Keratinocyte (primary cell): ENCODE data around the gene ARHGAP10. TPM values are rescaled to one million over a fixed set of nuclear protein-coding genes. Genes with fewer than 3 reads are reported as not detected.

Experiments used
- DNase-seq: peaks from one replicate; pipeline ENCODE4 v3.0.0-alpha.2; 2011; ENCODE audit warnings: low read depth, missing footprints, low spot score
- FAIRE-seq: peaks from 2 replicates; lab custom pipeline; 2011; peaks lifted over from hg19 to GRCh38; lab: Jason Lieb, UNC
- H2AFZ ChIP-seq: 2 replicates; pipeline ENCODE4 v1.6.0; 2012; ENCODE audit warnings: low read length, control low read depth, inconsistent platforms; ENCODE audit not compliant: control insufficient read depth
- H3K27ac ChIP-seq: 2 replicates; pipeline ENCODE4 v1.5.1; 2011; ENCODE audit warnings: low read length; ENCODE audit not compliant: control insufficient read depth, insufficient read depth
- H3K27me3 ChIP-seq: 3 replicates; pipeline ENCODE4 v1.6.0; 2011; ENCODE audit warnings: low read length; ENCODE audit not compliant: control insufficient read depth, insufficient read depth; ENCODE audit errors: extremely low read depth
- H3K36me3 ChIP-seq, 2 experiments: 2 replicates in 1 of 2; 3 replicates in 1 of 2; pipeline ENCODE4 v1.5.1; 2011; ENCODE audit warnings: low read length in 2 of 2, mild to moderate bottlenecking in 1 of 2; ENCODE audit not compliant: control insufficient read depth in 2 of 2, insufficient read depth in 2 of 2; ENCODE audit errors: extremely low read depth in 1 of 2
- H3K4me1 ChIP-seq: 3 replicates; pipeline ENCODE4 v1.5.1; 2011; ENCODE audit warnings: low read length; ENCODE audit not compliant: control insufficient read depth, insufficient read depth; ENCODE audit errors: extremely low read depth
- H3K4me2 ChIP-seq: 3 replicates; pipeline ENCODE4 v1.6.0; 2011; ENCODE audit warnings: low read depth, low read length; ENCODE audit not compliant: control insufficient read depth, insufficient read depth; ENCODE audit errors: extremely low read depth
- H3K4me3 ChIP-seq, 3 experiments: fragments of 200-600 bp in 1 of 3; sonication (generic) in 1 of 3; 2 replicates in 2 of 3; 3 replicates in 1 of 3; pipeline ENCODE4 v1.5.1; 2011 to 2016; ENCODE audit warnings: low read length in 3 of 3, mild to moderate bottlenecking in 3 of 3, control low read depth in 2 of 3, inconsistent platforms in 1 of 3, low read depth in 1 of 3, mixed read lengths in 1 of 3, mixed run types in 1 of 3, moderate library complexity in 1 of 3; ENCODE audit not compliant: control insufficient read depth in 2 of 3, insufficient read depth in 2 of 3; ENCODE audit errors: extremely low read depth in 1 of 3
- H3K79me2 ChIP-seq: 2 replicates; pipeline ENCODE4 v1.6.0; 2012; ENCODE audit warnings: low read length; ENCODE audit not compliant: control insufficient read depth, insufficient read depth
- H3K9ac ChIP-seq: 3 replicates; pipeline ENCODE4 v1.6.0; 2011; ENCODE audit warnings: low read length; ENCODE audit not compliant: control insufficient read depth, insufficient read depth; ENCODE audit errors: extremely low read depth
- H3K9me1 ChIP-seq: 3 replicates; pipeline ENCODE4 v1.6.0; 2011; ENCODE audit warnings: low read length; ENCODE audit not compliant: control insufficient read depth, insufficient read depth; ENCODE audit errors: extremely low read depth
- H3K9me3 ChIP-seq: 2 replicates; pipeline ENCODE4 v1.5.1; 2012; ENCODE audit warnings: low read depth, low read length; ENCODE audit not compliant: control insufficient read depth
- H4K20me1 ChIP-seq: 3 replicates; pipeline ENCODE4 v1.6.0; 2011; ENCODE audit warnings: low read length; ENCODE audit not compliant: control insufficient read depth, insufficient read depth; ENCODE audit errors: extremely low read depth
- EZH2 ChIP-seq: IDR thresholded peaks from one replicate; pipeline ENCODE4 v1.6.1; 2012; ENCODE audit warnings: inconsistent platforms, mild to moderate bottlenecking, low read length, moderate library complexity
- dilution Hi-C: fragments of 300-500 bp; cut with MboI; formaldehyde crosslinking; loops from one replicate; pipeline ENCODE4 v1.7.0; 2020; ENCODE audit warnings: low sequenced_read_pairs; ENCODE audit not compliant: extremely low pct_ligation_motif_present
- polyA plus RNA-seq, 5 experiments: library from polyadenylated mRNA; depleted of rRNA in 3 of 5; stranded (reverse) in 3 of 5; stranded (forward) in 1 of 5; unstranded in 1 of 5; fragments of >200 nt; gene quantifications; 1 replicate in 1 of 5; 2 replicates in 3 of 5; 3 replicates in 1 of 5; pipeline versions ENCODE4 v1.2.1 to v1.2.3, GENCODE V29; 2011 to 2012; ENCODE audit warnings: missing spikeins in 2 of 5, low read depth in 1 of 5, low replicate concordance in 1 of 5
- TF ChIP-seq, protein P1 (sequence below), 3 experiments: IDR thresholded peaks in 1 of 3; conservative IDR thresholded peaks in 1 of 3; optimal IDR thresholded peaks in 1 of 3; 2 replicates in 2 of 3; 3 replicates in 1 of 3; pipeline versions ENCODE3 to v1.5.1; 2011; ENCODE audit warnings: low read length in 3 of 3, mild to moderate bottlenecking in 3 of 3, moderate library complexity in 2 of 3, control low read depth in 1 of 3, inconsistent platforms in 1 of 3; ENCODE audit not compliant: insufficient read depth in 2 of 3; ENCODE audit errors: extremely low read depth in 1 of 3

Gene ARHGAP10
- polyA plus RNA-seq, 1 donor (not counting 4 experiments of a cell fraction or from before 2014, with no cell fraction given): 18.7 TPM

- no peak overlapping the region for H2AFZ ChIP-seq
- no peaks in the 10 kb centered on the region for H3K9me1 ChIP-seq
- FAIRE-seq: peak; percentile 26
- H3K9me3 ChIP-seq: no peaks in the 10 kb centered on the region
- TF ChIP-seq, protein P1, sequence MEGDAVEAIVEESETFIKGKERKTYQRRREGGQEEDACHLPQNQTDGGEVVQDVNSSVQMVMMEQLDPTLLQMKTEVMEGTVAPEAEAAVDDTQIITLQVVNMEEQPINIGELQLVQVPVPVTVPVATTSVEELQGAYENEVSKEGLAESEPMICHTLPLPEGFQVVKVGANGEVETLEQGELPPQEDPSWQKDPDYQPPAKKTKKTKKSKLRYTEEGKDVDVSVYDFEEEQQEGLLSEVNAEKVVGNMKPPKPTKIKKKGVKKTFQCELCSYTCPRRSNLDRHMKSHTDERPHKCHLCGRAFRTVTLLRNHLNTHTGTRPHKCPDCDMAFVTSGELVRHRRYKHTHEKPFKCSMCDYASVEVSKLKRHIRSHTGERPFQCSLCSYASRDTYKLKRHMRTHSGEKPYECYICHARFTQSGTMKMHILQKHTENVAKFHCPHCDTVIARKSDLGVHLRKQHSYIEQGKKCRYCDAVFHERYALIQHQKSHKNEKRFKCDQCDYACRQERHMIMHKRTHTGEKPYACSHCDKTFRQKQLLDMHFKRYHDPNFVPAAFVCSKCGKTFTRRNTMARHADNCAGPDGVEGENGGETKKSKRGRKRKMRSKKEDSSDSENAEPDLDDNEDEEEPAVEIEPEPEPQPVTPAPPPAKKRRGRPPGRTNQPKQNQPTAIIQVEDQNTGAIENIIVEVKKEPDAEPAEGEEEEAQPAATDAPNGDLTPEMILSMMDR (optimal IDR thresholded peaks at IDR 0.05 in 1 of 3, IDR thresholded peaks at IDR 0.05 in 1 of 3, conservative IDR thresholded peaks at IDR 0.05 in 1 of 3; ENCODE audit: extremely low read depth in 1 of 3, insufficient read depth in 2 of 3, low read length in 3 of 3): no peak
- TF ChIP-seq EZH2: no peak
- H3K4me2 ChIP-seq: peak overlapping the region; percentile 28
- peaks cover 7% of the 10 kb centered on the region for H3K4me1 ChIP-seq
- H3K79me2 ChIP-seq: peaks cover 46% of the 10 kb centered on the region
- DNase-seq: no peak
- dilution Hi-C loops: no loop called here
- no peaks in the 10 kb centered on the region for H3K36me3 ChIP-seq
- H3K4me3 ChIP-seq: no peak overlapping the region
- H3K27me3 ChIP-seq: no peaks in the 10 kb centered on the region
- no peak overlapping the region for H3K9ac ChIP-seq
- no peaks in the 10 kb centered on the region for H4K20me1 ChIP-seq
- no peak overlapping the region for H3K27ac ChIP-seq
These were observed 82.1 kb downstream of the ARHGAP10 start for GRCh38 chr4:147813973-147814372.

GRCh38 chr4:147814376-147814775 lies 82.5 kb downstream of the ARHGAP10 start:
- H3K9ac ChIP-seq: no peak overlapping the region
- H3K4me2 ChIP-seq: peak overlapping the region; percentile 28
- FAIRE-seq: peak; percentile 78
- no peaks in the 10 kb centered on the region for H3K27me3 ChIP-seq
- H2AFZ ChIP-seq: no peak overlapping the region
- no peaks in the 10 kb centered on the region for H3K9me1 ChIP-seq
- no peaks in the 10 kb centered on the region for H4K20me1 ChIP-seq
- no peak for DNase-seq
- no peaks in the 10 kb centered on the region for H3K36me3 ChIP-seq
- dilution Hi-C loops: no loop called here
- no peaks in the 10 kb centered on the region for H3K9me3 ChIP-seq
- H3K4me3 ChIP-seq: no peak overlapping the region
- H3K4me1 ChIP-seq: peaks cover 7% of the 10 kb centered on the region
- TF ChIP-seq, protein P1 (optimal IDR thresholded peaks at IDR 0.05 in 1 of 3, IDR thresholded peaks at IDR 0.05 in 1 of 3, conservative IDR thresholded peaks at IDR 0.05 in 1 of 3; ENCODE audit: extremely low read depth in 1 of 3, insufficient read depth in 2 of 3, low read length in 3 of 3): no peak
- no peak for TF ChIP-seq EZH2
- no peak overlapping the region for H3K27ac ChIP-seq
- H3K79me2 ChIP-seq: peaks cover 45% of the 10 kb centered on the region
